GM18517 (cell line): Measurements from ENCODE around the gene GUCY1A2.

Source experiments
- ATAC-seq: cut with Tn5 transposase; IDR thresholded peaks from one replicate; pipeline ENCODE4 v1.9.1; 2021; ENCODE audit warnings: mild to moderate bottlenecking, moderate library complexity; ENCODE audit not compliant: unreplicated experiment

The GUCY1A2 gene

DNA sequence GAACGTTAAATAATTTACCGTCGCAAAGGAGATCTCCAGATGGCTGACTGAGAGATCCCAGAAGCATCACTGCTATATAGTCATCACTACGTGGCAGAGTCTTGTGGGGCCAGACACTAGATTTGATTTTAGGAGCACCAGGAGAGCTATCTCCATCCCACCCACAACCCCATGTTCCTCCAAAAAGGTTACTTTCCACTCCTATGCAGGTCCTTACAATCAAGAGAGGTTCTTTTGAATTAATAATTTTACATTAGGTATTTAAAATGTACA, 19.4 kb downstream of the GUCY1A2 start:
- ATAC-seq = no peak

DNA sequence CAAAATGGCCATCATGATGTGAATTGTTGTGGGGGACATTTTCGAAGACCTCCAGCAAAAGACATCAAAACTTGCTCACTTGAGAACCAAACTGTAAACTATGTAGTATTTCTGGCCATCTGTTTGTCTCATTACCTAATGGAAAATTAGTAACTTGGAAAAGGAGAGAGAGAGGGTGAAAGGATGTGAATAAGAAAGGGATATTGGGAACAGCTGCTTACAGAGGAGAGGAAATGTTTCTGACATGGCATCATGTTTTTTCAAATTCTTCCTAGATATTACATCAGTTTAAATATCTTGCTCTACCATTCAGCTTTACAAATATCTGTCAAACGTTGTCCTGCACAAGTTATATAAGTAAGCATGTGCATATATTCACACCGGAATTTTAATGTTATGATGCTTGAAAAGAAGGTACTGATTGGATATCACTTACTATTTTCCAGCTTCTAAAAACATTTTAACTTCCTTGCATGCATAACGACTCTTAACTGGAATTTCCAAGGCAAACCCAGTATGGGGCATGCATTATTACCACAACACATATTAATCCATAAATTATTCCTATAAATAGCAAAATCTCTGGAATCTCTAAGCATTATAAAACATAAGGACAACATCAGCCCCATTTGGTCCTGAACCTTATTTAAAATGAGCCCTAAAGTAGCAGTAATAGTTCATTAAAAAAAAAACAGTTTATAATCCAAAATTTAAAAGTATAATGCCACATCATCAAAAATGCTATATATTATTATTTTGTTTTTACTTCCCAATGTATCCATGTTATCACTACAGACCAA, 20.0 kb downstream of the GUCY1A2 start:
- no peak for ATAC-seq

DNA sequence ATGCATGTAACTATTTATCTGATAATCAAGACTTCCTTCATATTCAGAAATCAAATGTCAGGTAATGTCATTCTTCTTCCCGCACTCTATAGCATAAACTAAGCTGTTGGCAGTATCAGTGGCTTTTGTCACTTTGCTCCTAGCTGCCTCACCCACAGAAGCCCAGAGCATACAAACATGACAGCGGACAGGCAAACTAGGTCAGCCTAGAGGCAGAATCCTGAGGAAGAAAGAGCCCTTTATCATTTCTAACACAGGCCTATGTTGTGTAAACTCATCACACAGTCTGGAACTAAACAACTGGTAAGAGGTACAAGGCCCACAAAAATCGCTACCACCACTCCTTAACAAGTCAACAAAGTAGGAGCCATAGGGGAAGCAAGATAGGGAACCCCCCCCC, 21.0 kb downstream of the GUCY1A2 start:
- no peak for ATAC-seq

- ATAC-seq = no peak
These were observed 21.6 kb downstream of the GUCY1A2 start for GRCh38 chr11:106996691-106997090.

DNA sequence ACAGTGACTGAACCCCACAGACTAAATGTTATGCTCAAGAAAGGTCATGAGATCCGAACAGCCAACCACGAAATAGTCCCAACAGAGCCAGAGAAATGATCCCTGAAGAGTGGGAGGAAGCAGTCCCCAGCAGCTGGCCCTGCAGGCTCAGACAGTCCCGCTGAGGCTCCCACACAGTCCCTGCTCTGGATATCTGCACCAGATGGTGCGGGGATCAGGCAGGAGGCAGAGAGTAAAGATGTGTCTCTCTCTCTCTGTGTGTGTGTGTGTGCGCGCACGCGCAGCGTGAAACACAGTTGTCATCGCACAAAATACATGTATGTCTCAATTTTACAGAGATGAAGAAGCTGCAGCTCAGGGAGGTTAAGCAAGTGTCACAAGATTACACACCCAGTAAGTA, 27.9 kb downstream of the GUCY1A2 start:
- no peak for ATAC-seq

- ATAC-seq = no peak
These were observed 29.2 kb downstream of the GUCY1A2 start for GRCh38 chr11:106989078-106989455.

GRCh38 chr11:106988151-106989077, 29.9 kb downstream of the GUCY1A2 start:
- ATAC-seq = no peak

DNA sequence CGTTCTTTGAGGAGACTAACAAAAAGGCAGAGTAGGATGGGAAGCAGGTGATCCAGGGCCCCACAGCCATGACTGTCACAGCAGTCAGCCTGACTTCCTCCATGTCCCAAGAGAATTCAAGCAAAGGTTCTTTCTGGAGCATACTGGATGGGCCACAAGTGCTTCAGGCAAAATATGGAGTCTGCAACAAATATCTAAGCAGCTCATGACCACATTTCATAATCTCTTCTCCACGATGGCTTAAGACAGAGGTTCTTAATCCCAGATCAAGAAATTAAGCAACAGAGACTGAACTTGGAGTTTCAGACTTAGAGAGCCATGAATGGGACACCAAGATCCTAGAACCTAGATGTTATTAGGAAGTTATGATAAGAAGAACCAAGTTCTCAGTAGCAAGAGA, 31.6 kb downstream of the GUCY1A2 start:
- no peak for ATAC-seq

GRCh38 chr11:106986261-106986660, 32.0 kb downstream of the GUCY1A2 start:
- ATAC-seq = no peak

GRCh38 chr11:106983991-106984390, 34.3 kb downstream of the GUCY1A2 start:
- ATAC-seq = no peak

GRCh38 chr11:106983261-106983660, 35.0 kb downstream of the GUCY1A2 start:
- no peak for ATAC-seq

- ATAC-seq = no peak
These were observed 43.4 kb downstream of the GUCY1A2 start for GRCh38 chr11:106974831-106975230.

GRCh38 chr11:106971864-106972263, 46.4 kb downstream of the GUCY1A2 start:
- no peak for ATAC-seq

DNA sequence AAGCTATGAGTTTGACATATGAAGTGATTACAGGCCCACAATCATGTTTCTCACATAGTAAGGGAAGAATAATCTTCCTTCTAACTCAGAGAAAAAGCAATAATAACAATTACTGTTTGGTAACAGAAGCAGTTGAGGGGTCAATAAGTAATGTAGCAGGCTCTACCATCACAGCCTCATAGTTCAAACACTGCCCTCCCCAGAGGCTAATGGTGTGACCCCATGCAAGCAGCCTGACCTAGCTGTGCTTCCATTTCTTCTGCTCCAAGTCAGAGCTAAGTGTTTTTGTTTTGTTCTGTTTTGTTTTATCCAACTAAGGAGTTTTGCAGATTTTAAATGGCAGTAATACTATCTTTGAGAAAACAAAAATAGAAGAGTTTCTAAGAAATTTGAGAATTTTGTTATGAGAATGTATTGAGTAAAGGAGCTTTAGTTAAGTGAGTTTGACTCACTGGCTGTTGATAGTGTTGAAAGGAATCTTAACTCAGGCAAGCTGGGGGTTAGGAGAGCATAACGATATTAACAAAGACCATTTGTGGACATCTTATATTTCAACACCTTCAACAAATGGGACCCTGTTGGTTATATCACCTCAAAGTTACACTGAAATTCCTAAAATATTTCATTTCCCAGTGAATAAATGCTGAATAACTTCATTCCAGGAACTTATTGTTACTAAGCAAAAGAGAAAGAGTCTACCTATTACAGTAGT, 48.5 kb downstream of the GUCY1A2 start:
- ATAC-seq = no peak

DNA sequence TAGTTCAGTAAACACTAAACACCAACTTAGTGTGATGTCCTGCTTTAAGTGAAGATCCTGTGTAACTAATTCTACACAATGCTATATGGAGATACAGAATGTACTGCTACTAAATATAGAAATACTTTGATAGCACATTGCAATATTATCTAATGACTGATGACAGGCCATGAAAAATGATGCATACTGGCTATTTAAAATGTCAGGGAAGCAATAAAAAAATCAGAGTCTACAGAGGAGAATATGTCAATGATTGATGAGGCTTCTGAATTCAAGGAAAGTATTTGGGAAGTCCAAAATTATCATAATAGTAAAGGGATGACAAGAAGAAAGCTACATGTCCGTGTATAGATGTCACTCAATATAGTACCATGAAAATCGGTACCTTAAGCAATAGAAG, 55.3 kb downstream of the GUCY1A2 start:
- ATAC-seq = no peak

GRCh38 chr11:106961518-106961917, 56.8 kb downstream of the GUCY1A2 start:
- no peak for ATAC-seq

- no peak for ATAC-seq
These were observed 57.2 kb downstream of the GUCY1A2 start for GRCh38 chr11:106961048-106961447.

DNA sequence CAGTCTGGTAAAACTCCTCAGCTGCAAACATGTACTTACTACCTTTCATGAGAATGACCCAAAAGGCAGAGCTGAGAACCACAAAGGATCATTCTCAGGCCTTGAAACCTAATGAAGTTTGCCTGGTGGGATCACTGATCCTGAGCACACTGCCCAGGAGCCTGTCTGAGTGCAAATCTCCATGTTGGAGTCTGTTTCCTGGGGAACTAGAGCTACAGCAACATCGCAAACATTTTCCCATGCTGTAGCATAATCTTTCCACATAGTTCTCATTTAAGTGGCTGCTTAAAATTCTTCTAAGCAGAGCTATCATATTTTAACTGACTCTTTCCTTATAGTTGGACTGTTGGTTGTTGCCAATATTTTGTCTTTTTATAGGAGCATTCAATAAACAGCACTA, 58.5 kb downstream of the GUCY1A2 start:
- ATAC-seq = no peak

GRCh38 chr11:106959386-106959785, 58.9 kb downstream of the GUCY1A2 start:
- no peak for ATAC-seq

GRCh38 chr11:106958517-106959248, 59.6 kb downstream of the GUCY1A2 start:
- no peak for ATAC-seq

DNA sequence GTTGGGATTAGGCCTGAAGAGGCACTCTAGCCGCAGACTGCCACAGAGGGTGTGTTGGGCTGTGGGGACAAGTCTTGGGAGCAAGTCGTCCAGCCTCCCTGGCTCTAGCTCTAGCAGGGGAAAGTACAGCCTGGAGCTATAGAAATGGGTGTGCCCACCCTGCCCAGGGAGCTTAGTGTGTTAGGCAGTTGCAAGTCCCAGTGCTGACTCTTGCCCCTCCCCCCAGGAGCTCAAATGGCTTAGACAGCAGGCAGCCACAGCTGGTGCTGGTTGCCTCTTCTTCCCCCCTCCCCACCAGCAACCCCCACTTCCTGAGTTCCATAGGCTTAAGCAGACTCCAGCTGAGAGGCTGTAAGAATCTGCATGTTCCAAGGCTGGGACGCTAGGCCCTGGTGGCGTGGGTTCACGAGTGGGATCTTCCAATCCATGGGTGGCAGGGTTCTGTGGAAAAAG, 61.2 kb downstream of the GUCY1A2 start:
- ATAC-seq = no peak
